ENCODE data around the gene IFITM1.
"Not testable (repeated sequence)": the region's sequence is repeated elsewhere in the genome, so short reads cannot be mapped to it uniquely, and the experiment has no call there.

The IFITM1 gene

DNA sequence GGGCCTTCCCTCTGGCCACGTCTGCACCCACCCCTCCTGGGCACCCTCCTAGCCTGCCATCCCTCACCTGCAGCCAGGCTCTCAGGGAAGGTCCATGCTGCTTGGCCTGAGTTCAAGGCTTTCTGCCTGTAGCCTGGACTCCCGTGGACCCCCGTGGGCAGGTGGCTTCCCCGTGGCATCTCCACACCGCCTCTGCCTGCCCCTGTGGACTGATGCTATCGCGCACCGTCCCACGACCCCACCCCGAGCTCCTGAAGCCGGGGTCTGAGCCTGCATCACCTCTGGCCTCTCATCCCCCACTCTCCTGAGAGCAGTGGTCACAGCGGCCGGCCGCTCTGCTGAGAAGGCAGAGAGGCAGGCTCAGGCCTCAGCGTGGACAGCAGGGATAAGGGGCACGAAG lies 19.1 kb upstream of the IFITM1 start:
- DNase-seq, result no peak

- DNase-seq, result no peak
These were observed 18.3 kb upstream of the IFITM1 start for GRCh38 chr11:295351-296170.

DNA sequence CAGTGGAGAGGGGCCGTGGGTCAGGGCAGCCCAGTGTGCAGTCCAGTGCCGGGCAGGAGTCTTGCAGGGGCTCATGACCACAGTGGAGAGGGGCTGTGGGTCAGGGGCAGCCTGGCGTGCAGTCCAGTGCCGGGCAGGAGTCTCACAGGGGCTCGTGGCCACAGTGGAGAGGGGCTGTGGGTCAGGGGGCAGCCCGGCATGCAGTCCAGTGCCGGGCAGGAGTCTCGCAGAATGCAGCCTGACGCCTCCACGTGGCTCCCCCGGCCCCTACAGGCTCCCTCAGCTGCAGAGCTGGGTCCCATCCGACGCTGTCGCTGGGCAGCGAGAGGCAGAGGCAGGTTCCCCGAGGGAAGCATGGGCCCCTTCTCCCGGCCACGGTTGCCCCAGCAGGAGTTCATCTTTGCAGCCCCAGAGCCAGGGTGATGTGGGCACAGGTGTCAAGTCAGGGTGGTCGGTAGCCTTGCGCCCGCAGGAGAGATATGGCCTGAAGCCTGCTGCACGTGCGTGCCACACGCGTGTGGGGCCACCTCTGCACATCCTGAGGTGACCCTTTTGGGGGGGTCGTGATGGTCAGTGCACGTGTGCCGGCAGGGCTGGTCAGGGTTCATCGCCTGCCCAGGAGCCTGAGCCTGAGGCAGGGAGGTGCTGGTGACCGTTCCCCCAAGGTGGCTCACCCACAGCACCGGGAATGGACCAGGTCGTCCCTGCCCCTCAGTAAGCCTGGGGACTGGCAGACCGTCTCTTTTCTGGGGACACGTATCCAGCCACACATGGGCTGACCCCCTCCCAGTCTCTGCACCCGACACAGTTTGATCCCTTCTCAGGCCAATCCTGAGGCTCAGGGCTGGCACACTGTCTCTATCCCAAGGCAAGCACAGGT lies 17.4 kb upstream of the IFITM1 start:
- no peak for DNase-seq

- DNase-seq, result no peak
These were observed 16.7 kb upstream of the IFITM1 start for GRCh38 chr11:297051-297585.

- no peak for DNase-seq
These were observed 16.0 kb upstream of the IFITM1 start for GRCh38 chr11:297586-298405.

- DNase-seq, result no peak
These were observed 15.3 kb upstream of the IFITM1 start for GRCh38 chr11:298406-299065.

GRCh38 chr11:299081-299891 lies 14.6 kb upstream of the IFITM1 start, which contains the start of gene IFITM5:
Gene IFITM5 (minus strand): TSS chr11:299526. CDS start chr11:299490, 36 bp downstream.
- DNase-seq, result no peak

DNA sequence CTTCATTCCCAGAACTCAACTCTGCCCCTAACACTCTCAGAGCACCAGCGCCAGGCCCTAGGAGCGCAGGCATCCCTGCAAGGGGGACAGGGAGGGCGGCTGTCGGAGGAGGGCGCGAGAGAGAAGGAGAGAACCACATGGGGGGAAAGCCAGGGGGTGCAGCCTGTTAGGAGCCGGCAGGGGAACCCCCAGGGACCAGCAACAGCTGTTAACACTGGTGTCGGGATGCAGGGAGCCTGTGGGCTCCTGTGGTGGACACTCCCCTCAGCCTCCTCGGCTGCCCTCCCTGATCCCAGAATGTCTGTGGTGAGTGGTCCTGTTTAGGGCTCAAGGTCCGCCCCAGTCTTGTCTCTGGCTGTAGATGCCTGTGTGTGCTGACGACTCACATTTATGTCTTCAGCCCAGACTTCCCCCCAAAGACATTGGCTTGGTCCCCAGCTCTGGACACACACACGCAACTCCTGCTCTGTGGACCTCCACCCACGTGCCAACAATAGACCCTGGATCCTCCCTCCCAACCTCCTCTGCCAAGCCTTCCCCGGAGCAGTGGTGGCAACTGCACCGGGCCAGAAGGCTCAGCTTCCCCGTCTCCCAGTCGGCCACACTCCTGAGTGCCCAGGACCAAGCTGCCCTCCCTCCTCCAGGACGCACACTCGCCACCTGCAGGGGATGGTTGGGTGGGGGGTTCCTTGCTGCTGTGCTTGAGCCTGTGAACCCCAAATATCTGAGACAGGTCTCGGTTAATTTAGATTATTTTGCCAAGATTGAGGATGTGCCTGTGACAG lies 13.7 kb upstream of the IFITM1 start:
- DNase-seq, result no peak

DNA sequence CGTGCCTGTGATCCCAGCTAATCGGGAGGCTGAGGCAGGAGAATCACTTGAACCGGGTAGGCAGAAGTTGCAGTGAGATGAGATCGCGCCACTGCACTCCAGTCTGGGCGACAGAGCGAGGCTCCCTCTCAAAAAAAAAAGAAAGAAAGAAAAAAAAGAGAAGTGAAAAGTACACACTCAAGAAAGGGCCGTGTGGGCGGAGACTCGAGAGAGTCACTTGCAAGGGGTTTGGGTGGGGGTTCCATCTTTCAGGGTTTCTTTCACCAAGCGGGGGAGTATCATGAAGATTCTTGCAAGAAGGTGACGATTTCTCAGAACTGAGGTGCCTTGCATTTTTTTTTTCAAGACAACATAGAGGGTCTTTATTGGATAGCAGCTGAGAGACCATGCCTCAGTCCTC lies 10.5 kb upstream of the IFITM1 start:
- no peak for DNase-seq

DNA sequence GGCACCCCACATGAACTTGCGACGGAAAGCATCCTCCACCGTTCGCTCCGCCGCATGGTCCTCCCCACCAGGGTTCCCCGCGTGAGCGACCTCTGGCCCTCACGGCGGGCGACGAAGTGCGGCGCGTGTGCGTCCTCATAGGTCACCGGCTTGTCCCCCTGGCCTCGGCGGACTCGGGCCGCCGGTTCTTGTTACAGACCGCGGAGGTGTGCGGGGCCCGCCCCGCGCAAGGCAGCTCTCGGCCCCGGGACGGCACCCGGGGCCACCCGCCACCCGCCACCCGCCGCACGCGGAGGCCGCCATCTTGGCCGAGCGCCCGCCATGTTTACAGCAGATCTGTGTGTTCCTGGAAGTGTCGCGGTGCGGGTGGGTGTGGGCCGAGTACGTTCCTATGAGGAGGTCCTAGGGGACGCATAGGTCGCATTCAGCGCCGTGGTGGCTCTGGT lies 9.8 kb upstream of the IFITM1 start:
- no peak for DNase-seq

- peak; percentile 6 to 42 (median 33) for DNase-seq
These were observed 8.7 kb upstream of the IFITM1 start for GRCh38 chr11:304915-305843.

- DNase-seq, result no peak
These were observed 8.0 kb upstream of the IFITM1 start for GRCh38 chr11:305844-306211.

- DNase-seq, result no peak
These were observed 7.0 kb upstream of the IFITM1 start for GRCh38 chr11:306645-307371.

- DNase-seq, result not testable (repeated sequence)
These were observed 5.8 kb upstream of the IFITM1 start, which contains the start of gene IFITM2 for GRCh38 chr11:307766-308708. Gene IFITM2 (plus strand): TSS chr11:307816. CDS start chr11:308193, 377 bp downstream.

- DNase-seq, result not testable (repeated sequence)
These were observed 4.8 kb upstream of the IFITM1 start for GRCh38 chr11:308740-309665.
